ENCODE results near the gene CAMK2A. TPM values are rescaled to one million over a fixed set of nuclear protein-coding genes. Genes with fewer than 3 reads are reported as not detected.

CAMK2A gene
- total and polyA plus RNA-seq, 7 donors = 0.44 to 2.1 (median 0.64) TPM; not detected in 1

DNA sequence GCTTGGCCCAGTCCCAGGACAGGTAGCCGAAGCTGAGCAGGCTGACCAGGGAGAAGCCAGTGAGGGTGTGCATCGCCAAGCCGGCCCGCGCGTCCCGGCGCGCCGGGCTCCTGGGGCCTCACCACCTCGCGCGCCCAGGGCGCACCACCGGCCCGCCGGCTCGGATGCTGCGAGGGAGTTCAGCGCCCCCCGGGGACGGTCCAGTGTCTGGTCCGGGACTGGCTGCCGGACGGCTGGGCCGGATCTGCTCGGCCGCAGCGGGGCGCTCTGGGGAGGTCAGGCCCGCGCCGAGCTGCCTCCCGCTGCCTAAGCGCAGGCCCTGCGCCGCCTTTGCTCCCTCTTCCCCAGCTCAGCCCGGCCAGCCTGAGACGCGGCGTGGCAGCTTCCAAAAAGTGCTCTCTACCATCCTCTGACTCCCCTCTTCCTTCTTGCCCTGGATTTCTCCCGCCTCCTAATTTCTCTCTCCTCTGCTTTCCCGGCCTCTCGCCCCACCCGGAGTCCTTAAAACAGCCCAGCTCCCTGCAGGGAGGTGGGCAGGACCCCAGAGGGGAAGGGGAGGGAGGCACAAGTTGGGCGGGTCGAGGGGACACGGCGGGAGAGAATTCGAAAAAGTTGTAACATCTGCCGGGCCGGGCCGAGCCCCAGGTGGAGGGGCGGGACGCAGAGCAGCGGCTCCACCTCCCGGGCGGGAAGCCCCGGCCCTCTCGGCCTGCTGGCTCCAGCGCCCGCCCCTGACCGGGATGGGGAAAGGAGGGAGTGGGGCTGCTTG lies 12.9 kb upstream of the CAMK2A start, which contains the start of gene ARSI:
Gene ARSI (minus strand): TSS at position 605 of the 769 bp plus-strand sequence. CDS start 532 bp downstream, at position 73.
- WGBS, 2 donors = 4% methylated on average over 63 of the region's 63 CpGs
- H3K27ac ChIP-seq = peak within 1 kb of the TSS; percentile 62 to 86 (median 76)
- H3K27me3 ChIP-seq = peaks cover 0 to 11% (median 0%) of the 10 kb centered on the region in 3 donors
- no peaks in the 10 kb centered on the region for H3K36me3 ChIP-seq
- TF ChIP-seq POLR2AphosphoS5 (IDR thresholded peaks at IDR 0.05) (no peak), EP300 (IDR thresholded peaks at IDR 0.05) (no peak), POLR2A (IDR thresholded peaks at IDR 0.05) (no peak)
- H3K9me3 ChIP-seq = no peaks in the 10 kb centered on the region
- DNase-seq = peak; percentile 83
- intact Hi-C loops (cut with DNase I) = no loop called here
- H3K4me3 ChIP-seq = peak within 1 kb of the TSS; percentile 12 to 45 (median 38)
- H3K4me1 ChIP-seq = peaks cover 0 to 66% (median 49%) of the 10 kb centered on the region in 4 donors

DNA sequence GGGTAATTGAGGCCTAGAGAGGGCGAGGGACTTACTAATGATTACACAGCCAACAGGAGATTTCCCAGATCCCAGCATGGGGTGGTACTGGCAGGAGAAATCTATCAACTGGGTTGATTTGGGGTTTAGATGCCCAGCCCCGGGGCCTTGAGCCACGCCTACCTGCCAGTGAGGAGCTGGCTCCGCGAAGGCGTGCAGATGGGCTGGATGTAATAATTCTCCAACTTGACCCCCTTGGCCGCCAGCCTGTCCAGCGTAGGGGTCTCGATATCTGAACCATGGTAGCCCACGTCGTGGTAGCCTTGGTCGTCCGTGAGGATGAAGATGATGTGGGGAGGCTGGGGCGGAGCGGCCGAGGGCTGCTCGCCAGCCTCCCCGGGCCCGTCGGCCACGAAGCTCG lies 12.3 kb upstream of the CAMK2A start:
- peak overlapping the region; percentile 62 to 86 (median 76) for H3K27ac ChIP-seq
- H3K9me3 ChIP-seq = no peaks in the 10 kb centered on the region
- DNase-seq = no peak
- intact Hi-C loops (cut with DNase I) = no loop called here
- peak overlapping the region in 3 of 4 donors; percentile 32 to 45 (median 43) for H3K4me3 ChIP-seq
- WGBS, 2 donors = 24 to 29% methylated on average over 22 of the region's 22 CpGs
- H3K36me3 ChIP-seq = no peaks in the 10 kb centered on the region
- peaks cover 0 to 11% (median 0%) of the 10 kb centered on the region in 3 donors for H3K27me3 ChIP-seq
- TF ChIP-seq EP300 (IDR thresholded peaks at IDR 0.05) (no peak), POLR2A (IDR thresholded peaks at IDR 0.05) (no peak), POLR2AphosphoS5 (IDR thresholded peaks at IDR 0.05) (no peak), CTCF (IDR thresholded peaks at IDR 0.05) (no peak)
- peaks cover 0 to 66% (median 49%) of the 10 kb centered on the region in 4 donors for H3K4me1 ChIP-seq

DNA sequence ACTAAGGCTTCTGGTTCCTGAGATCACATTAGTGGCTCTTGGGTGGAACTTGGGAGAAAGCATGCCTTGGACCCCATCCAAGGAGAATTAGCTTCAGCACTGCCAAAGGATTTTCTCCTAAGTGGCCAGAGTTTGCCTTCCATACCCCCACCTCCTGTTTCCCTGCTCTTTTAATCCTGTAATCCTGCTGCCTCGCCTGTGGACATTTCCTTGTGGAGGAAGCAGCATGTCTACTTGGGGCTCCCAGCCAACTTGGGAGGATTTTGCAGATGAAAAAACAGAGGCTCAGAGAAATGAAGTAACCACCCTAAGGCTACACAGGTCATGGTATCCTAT lies 11.6 kb upstream of the CAMK2A start:
- peaks cover 0 to 11% (median 0%) of the 10 kb centered on the region in 3 donors for H3K27me3 ChIP-seq
- no peak for DNase-seq
- 53 to 60% methylated on average over 1 of the region's 1 CpG for WGBS, 2 donors
- TF ChIP-seq EP300 (IDR thresholded peaks at IDR 0.05) (no peak), CTCF (IDR thresholded peaks at IDR 0.05) (no peak), POLR2AphosphoS5 (IDR thresholded peaks at IDR 0.05) (no peak), POLR2A (IDR thresholded peaks at IDR 0.05) (no peak)
- H3K36me3 ChIP-seq = no peaks in the 10 kb centered on the region
- peaks cover 0 to 66% (median 49%) of the 10 kb centered on the region in 4 donors for H3K4me1 ChIP-seq
- no peak overlapping the region for H3K4me3 ChIP-seq
- intact Hi-C loops (cut with DNase I) = no loop called here
- H3K9me3 ChIP-seq = no peaks in the 10 kb centered on the region
- peak overlapping the region in 3 of 4 donors; percentile 18 to 78 (median 74) for H3K27ac ChIP-seq

GRCh38 chr5:150300496-150301169 lies 11.1 kb upstream of the CAMK2A start:
- Histone ChIP-seq H3K4me3 (no peak overlapping the region), H3K9me3 (no peaks in the 10 kb centered on the region), H3K36me3 (no peaks in the 10 kb centered on the region), H3K27ac (peak overlapping the region in 3 of 4 donors; percentile 59 to 78 (median 74)), H3K27me3 (peaks cover 0 to 11% (median 0%) of the 10 kb centered on the region in 3 donors), H3K4me1 (peaks cover 0 to 66% (median 49%) of the 10 kb centered on the region in 4 donors)
- no peak for DNase-seq
- TF ChIP-seq EP300 (IDR thresholded peaks at IDR 0.05) = no peak
- TF ChIP-seq POLR2AphosphoS5 (IDR thresholded peaks at IDR 0.05) = no peak
- no peak for TF ChIP-seq POLR2A (IDR thresholded peaks at IDR 0.05)
- no peak for TF ChIP-seq CTCF (IDR thresholded peaks at IDR 0.05)
- WGBS, 2 donors = 81% methylated on average over 13 of the region's 13 CpGs
- intact Hi-C loops (cut with DNase I) = no loop called here

Measured in sigmoid colon (tissue), 7 donors.